ENCODE data around the gene SLC22A23.

The SLC22A23 gene

DNA sequence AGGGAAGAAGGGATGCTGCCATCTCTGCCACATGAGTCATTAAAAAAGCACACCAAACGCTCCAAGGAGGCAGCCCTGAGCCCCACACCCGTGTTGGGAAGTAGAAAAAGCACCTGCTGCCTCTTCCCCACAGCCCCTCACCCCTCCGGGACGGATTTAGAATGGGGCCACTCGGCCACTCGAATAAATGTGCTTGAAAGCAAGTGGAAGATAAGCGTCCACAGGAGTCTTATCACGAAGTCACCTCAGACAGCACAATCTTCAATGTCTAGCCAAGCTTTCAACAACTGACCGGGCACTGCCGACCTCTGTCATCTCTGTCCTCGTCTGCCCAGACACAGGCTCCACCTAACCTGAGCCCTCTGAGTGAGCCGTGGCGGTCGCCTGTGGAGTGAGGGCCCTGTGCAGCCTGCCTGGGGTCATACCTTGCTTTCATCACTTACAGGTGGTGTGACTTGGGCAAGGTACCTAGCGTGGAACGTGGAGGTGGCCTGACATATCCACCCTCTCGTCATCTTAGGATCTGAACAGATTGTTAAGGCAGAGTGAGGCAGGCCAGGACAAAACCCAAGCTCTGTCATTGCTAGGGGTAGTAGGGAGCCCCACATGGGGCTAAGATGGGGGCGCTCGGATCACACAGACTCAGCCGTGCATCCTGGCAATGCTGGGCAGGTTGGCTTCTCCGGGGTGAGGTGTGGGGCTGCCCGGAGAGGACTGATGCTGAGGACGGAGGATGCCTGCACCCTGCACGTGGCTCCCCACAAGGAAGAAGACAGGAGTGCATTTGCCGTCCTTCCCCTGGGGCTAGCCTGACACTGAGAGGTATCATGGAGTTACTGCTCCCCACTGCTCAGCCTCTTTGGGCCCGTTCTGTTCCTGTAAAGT is 163.3 kb downstream of the SLC22A23 start:
- DNase-seq, result no peak

DNA sequence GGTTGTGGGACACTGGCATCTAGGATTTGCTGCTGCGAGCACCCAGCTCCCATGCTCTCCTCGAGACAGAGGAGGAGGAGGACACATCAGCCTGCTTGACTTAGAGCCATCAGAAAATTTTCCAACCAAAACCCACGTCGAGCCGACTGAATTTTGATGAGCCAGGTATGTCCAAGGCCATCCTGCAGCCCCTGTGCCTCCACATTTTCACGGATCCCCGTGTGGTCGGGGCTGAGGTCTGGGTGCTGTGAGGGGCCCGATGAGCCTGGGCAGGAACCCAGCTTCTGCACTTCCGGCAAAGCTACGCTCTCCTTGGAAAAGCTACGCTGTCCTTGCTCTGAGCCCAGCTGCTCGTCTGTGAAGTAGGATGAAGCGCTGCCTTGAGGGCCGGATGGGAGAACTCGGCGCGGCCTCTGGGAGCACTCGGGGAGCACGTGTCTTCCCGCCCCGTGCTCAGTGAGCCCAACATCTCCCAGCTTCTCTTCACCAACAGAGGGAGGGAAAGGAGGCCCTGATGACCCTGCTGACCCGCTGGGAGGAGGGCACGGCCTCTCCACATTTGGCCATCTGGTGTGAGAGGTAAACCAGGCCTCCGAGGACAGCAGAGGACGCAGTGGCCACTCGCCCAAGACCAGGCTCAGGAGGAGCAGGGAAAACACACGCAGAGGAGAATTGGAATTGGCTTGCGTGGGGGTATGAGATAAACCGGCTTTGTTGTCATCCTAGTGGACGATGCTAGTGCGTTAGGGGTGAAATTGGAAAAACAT is 164.2 kb downstream of the SLC22A23 start:
- no peak for DNase-seq

DNA sequence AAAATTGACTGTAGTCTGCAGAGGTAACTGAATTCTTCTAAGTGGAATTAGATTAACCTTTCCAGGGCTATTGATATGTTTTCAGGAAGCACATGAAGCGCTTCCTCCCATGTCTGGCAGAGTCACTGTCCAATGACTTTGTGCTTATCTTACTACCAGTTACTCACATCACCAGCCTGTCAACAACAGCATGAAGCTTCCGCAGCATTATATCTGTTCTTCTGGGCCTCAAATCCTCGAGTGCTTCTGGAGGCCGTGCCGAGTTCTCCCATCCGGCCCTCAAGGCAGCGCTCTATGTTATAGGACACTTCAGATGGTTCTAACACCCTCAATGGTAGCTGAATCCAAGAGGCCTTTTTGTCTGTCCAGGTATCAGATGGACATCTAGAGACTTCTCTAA is 164.9 kb downstream of the SLC22A23 start:
- DNase-seq, result no peak

DNA sequence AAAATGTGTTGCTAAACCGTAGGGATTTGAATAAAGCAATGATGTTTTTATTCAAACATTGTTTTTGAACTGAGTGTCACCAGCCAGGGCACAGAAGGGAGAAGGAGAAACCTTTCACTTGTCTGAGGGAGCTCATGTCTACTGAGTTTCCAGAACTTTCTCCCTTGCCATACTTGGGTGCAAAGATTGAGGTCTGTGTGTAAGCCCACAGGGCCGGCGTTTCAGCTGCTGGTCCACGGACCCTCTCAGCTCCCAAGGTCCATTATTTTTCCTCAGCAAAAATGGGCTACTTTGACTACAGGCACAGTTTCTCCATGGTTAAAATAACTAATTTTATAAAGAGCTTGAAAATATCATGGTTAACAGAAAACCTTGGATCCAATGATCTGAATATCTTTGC is 165.5 kb downstream of the SLC22A23 start:
- no peak for DNase-seq

DNA sequence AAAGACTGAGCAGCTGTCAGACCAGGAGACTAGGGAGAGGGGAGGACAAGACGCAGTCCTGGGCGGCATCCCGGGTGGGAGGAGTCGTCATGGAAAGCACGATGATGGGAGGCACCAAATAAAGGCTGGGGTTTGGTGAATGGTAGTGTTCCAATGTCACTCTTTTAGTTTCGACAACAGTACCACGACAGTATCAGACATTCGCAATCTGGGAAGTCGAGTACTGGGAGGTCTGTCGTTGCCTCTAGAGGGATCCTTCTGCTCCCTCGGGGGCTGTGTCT is 166.0 kb downstream of the SLC22A23 start:
- no peak for DNase-seq

DNA sequence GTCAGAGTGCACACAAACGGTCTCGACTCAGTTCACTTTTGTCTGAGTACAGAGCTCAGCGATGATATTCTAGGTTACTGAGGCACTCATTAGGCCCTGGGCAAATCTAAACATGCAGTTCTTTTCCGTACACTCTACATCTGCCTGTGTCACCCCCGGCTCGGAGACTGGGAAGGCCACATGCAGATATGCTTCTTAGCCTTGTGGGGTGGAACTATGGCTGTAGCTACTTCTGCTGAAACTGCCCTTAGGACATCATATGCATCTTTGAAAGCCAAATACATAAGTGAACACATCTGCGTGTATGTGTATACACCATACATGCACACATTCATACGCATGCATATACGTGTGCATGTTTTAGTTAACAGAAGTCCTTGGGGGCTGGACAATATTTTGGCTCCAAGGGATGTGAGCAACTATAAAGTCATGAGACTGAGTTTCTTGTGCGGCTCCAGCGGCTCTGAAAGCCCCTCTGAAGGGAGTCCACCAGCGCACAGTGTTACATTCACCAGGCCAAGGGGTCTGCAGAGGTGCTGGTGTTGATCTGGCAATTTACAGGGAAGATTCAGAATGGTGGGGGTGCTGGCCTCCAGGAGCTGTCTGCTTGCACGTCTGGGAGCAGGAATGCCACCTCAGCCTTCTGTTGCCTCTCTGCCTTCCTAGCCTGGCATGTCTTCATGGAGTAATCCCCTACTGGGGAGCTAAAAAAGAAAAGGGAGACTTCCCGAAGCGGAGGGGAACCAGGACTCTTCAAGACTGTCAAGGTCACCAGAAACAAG is 166.5 kb downstream of the SLC22A23 start:
- no peak for DNase-seq

GRCh38 chr6:3289664-3290055 is 167.2 kb downstream of the SLC22A23 start:
- no peak for DNase-seq

DNA sequence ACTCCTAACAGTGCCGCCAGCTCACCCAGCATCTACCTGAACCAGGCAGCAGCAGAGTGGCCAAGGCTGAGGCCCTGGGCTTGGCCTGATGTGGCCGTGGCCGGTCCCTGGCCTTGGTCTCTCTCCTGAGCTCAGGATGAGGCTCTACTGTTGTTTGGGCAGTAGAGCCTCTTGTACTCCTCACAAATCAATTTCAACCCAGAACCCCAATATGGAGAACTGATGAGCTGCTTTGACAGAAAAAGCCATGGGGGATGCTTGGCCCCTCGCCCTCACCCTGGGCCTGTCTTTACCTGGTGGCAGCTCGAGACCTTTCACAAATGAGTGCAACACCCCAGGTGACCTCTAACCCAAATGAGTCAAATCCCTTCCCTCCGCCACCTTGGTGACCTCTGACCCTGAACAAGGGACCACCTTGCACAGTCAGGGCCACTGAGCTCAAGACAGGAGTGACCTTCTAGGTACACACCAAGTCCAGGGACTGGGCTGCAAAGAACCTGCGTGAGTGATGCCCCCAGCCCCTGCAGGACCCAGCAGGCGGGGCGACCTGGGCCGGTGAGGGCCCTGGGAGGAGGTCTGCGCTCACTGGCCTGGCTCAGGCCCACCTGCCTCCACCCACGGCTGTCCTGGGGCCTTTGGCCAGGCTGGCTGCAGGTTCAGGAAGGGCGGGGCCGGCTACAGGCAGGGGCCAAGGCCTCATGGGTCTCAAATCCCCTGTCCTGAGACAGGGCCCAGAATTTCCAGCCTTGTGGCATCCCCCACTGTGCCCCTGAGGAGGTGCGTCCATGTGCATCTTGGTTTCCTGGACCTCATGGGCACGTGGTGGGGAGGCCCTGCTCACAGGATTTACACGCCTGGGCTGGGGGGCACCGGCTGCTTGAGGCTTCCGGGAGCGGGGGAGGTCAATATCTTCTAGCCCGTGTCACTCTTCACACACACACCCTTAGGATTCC is 167.9 kb downstream of the SLC22A23 start:
- DNase-seq, result no peak

- DNase-seq, result no peak
Measured at GRCh38 chr6:3287976-3288707, 168.7 kb downstream of the SLC22A23 start.

- DNase-seq, result no peak
Measured at GRCh38 chr6:3287308-3287707, 169.5 kb downstream of the SLC22A23 start.

- DNase-seq, result no peak
Measured at GRCh38 chr6:3286641-3287171, 170.1 kb downstream of the SLC22A23 start.

DNA sequence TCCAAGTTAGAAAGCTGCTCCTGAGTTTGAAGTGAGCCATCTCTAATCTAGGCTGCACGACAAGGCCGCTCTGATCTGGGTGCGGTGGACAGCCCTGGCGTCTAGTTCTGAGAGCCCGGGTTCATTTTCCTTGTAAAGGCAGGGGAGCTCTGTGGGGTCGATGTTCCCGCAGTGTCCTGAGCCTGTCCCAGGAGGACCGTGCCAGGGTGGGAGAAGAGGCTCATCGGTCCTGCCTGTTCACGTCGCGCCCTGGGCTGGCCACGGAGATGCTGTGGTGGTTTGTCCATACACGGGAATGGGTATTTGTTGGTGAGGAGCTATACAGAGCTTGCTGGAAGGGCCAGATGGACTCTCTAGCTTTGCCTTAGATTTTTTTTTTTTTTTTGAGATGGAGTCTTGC is 171.1 kb downstream of the SLC22A23 start:
- no peak for DNase-seq

DNA sequence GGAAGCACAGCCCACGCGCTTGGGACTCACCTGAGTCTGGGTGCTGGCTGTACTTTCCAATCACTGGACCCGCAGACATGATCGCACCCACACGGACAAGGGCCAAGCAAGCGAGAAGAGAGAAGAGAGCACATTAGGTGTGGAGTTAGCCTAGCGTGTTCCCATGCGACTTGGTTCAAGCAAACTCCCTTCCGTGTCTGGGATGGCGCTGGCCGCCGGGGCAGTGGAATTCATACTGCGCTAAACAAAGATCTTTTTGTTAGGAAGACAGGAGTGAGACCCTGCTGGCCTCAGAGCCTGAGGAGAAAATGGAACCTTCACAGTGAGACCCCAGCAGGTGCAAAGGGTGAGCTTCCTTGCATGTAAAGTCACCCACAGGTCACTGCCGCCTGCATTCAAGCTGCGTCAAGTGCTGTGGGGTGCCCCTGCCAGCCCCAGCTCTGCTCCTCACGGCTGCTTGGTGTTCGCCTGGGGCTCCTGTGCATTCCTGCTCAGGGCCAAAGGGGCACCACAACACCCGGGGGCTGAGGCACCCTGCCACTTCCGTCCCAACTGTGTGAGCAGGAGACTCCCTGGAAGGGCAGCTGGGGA is 171.7 kb downstream of the SLC22A23 start:
- no peak for DNase-seq

- DNase-seq, result no peak
Measured at GRCh38 chr6:3284436-3284876, 172.4 kb downstream of the SLC22A23 start.

GRCh38 chr6:3283641-3284435 is 173.0 kb downstream of the SLC22A23 start:
- DNase-seq, result no peak

GRCh38 chr6:3283241-3283640 is 173.6 kb downstream of the SLC22A23 start:
- DNase-seq, result no peak

GRCh38 chr6:3282476-3283236 is 174.2 kb downstream of the SLC22A23 start:
- DNase-seq, result no peak

DNA sequence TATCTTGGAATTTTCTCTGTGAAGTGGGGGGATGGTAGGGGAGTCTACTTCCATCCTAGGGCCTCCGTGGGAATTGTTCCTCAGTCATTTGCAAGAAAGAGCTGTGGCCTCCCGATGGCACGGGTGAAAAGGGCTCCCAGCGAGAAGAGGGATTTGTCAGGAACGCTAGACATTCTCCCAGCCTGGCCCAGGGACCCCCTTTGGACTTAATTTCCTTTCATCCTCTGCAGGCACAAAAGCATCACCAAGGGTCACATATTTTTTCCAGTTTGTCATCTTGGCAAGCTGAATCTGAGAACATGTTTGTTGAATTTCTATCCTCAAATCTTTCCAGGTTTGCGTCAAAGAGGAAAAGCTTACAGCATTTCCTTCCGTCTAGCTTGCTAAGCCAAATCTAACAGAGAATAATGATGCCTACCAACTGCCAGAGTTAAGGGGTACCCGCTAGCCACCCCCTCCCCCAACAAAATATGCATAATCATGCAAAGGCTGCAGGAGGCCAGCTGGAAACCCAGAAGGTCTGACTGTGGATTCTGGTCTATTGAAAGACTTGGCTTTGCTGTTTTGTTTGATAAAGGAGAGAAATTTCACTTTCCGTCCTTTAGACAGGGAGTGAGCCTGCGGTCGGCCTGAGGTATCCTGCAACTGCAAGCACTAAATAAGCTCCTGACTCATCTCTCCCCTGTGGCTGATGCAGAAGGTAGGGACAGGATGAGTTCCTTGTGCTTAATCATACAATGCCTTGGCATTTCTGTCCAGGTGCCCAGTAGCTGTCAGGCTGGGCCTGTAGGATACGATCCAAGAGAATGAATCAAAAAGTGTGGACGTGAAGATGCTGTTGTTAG is 175.0 kb downstream of the SLC22A23 start:
- DNase-seq, result no peak

Measured in NCI-H187 treated with DMSO at 0.1 percent for 48 hours (cell line).